B cell (primary cell): Measurements from ENCODE around the gene NUMA1.

Experiments used
- CTCF ChIP-seq: fragments of 200-600 bp; IDR thresholded peaks from one replicate; pipeline ENCODE4 v1.8.0; 2022; ENCODE audit warnings: antibody characterized with exemption, mild to moderate bottlenecking
- EZH2 ChIP-seq: IDR thresholded peaks from 2 replicates; pipeline ENCODE4 v1.6.1; 2012; ENCODE audit warnings: borderline replicate concordance, low read depth, mild to moderate bottlenecking, moderate library complexity, low read length; ENCODE audit not compliant: insufficient read depth, poor library complexity, severe bottlenecking

DNA sequence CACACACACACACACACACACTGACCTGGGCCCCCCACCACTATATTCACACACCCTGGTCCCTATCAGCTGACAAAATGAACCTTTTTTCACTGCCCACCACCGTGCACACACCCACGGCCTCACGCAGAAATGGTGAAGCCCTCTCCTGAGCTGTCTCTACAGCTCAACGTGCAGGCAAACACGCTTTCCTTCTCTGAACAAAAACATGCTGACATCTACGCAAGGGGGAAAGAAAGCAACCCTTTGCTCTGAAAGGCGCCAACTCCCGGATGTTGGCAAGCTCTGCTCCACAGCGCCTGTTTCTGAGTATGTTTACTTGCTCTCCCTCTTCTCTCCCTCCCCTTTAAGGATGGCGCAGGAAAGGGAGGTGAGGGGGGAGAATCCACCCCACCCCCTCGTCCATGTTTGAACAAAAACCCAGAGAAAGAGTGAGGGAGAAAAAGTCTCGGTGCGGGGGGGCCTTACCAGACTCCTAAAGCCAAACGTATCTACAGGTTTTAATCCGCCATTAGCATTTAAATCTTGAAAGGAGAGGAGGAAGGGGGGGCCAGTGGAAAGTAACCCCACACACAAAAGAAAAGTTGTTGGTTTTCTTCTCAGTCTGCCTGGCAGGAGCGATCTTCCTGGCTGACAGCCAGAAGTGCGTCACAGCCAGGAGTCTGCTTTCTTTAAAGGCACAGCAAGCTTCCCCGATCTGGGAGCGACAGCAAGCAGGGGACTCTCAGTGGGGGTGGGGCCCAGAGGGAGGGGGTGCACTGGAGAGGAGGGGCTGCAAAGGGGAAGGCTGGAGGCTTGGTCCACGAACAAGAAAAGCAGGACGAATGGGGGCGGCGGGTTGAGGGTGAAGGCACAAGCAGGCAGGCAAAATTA, 39.6 kb downstream of the NUMA1 start:
- no peak for TF ChIP-seq EZH2
- no peak for TF ChIP-seq CTCF
